ENCODE measurements around the gene BHLHA9.

DNA sequence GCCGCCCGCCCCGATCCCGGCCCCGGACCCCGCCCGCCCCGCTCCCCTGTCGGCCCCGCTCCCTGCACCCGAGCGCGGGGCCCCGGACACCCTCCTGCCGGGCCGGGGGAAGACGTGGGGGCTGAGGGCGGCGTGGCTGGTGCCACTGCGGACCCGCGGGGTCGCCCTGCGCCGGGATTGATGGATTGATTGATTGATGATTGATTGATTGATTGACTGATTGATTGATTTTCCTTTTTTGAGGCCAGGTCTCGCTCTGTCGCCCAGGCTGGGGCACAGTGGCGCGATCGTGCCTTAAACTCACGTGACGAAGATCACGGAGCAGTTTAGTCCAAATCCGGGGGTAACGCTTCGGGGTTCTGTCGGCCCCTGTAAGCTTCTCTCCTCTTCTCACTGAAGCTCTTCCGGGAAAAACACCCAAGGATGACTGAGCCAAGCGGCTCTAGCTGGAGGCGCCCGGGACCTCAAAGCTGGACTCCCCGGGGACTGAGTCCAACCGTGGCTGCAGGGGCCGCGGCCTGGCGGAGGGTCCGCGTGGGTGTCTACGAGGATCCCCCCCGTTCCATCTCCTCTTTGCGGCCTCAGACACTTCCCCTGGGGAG is 40.2 kb upstream of the BHLHA9 start:
- TF ChIP-seq ESRRG (CRISPR knock-in tag; IDR thresholded peaks at IDR 0.05) (no peak), CSDC2 (CRISPR knock-in tag; IDR thresholded peaks at IDR 0.05) (no peak), OSR1 (CRISPR knock-in tag; IDR thresholded peaks at IDR 0.05) (no peak), ZNF565 (CRISPR knock-in tag; conservative IDR thresholded peaks at IDR 0.05; ENCODE audit: low read depth) (no peak), RARB (CRISPR knock-in tag; IDR thresholded peaks at IDR 0.05) (no peak), ZNF8 (CRISPR knock-in tag; IDR thresholded peaks at IDR 0.05) (no peak), ZFP30 (CRISPR knock-in tag; IDR thresholded peaks at IDR 0.05) (no peak), TCF4 (CRISPR knock-in tag; IDR thresholded peaks at IDR 0.05; ENCODE audit: borderline replicate concordance) (no peak), GLIS3 (CRISPR knock-in tag; IDR thresholded peaks at IDR 0.05) (no peak)
- TF ChIP-seq, protein P1, sequence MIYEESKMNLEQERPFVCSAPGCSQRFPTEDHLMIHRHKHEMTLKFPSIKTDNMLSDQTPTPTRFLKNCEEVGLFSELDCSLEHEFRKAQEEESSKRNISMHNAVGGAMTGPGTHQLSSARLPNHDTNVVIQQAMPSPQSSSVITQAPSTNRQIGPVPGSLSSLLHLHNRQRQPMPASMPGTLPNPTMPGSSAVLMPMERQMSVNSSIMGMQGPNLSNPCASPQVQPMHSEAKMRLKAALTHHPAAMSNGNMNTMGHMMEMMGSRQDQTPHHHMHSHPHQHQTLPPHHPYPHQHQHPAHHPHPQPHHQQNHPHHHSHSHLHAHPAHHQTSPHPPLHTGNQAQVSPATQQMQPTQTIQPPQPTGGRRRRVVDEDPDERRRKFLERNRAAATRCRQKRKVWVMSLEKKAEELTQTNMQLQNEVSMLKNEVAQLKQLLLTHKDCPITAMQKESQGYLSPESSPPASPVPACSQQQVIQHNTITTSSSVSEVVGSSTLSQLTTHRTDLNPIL (CRISPR knock-in tag; IDR thresholded peaks at IDR 0.05; ENCODE audit: low read depth): no peak
- TF ChIP-seq, protein P2, sequence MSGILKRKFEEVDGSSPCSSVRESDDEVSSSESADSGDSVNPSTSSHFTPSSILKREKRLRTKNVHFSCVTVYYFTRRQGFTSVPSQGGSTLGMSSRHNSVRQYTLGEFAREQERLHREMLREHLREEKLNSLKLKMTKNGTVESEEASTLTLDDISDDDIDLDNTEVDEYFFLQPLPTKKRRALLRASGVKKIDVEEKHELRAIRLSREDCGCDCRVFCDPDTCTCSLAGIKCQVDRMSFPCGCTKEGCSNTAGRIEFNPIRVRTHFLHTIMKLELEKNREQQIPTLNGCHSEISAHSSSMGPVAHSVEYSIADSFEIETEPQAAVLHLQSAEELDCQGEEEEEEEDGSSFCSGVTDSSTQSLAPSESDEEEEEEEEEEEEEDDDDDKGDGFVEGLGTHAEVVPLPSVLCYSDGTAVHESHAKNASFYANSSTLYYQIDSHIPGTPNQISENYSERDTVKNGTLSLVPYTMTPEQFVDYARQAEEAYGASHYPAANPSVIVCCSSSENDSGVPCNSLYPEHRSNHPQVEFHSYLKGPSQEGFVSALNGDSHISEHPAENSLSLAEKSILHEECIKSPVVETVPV (CRISPR knock-in tag; IDR thresholded peaks at IDR 0.05): no peak
- TF ChIP-seq, protein P3, sequence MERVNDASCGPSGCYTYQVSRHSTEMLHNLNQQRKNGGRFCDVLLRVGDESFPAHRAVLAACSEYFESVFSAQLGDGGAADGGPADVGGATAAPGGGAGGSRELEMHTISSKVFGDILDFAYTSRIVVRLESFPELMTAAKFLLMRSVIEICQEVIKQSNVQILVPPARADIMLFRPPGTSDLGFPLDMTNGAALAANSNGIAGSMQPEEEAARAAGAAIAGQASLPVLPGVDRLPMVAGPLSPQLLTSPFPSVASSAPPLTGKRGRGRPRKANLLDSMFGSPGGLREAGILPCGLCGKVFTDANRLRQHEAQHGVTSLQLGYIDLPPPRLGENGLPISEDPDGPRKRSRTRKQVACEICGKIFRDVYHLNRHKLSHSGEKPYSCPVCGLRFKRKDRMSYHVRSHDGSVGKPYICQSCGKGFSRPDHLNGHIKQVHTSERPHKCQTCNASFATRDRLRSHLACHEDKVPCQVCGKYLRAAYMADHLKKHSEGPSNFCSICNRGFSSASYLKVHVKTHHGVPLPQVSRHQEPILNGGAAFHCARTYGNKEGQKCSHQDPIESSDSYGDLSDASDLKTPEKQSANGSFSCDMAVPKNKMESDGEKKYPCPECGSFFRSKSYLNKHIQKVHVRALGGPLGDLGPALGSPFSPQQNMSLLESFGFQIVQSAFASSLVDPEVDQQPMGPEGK (CRISPR knock-in tag; IDR thresholded peaks at IDR 0.05; ENCODE audit: borderline replicate concordance): no peak

Data from SK-N-SH treated with all-trans-retinoic acid at 6 μM for 48 hours (cell line).